IMR-90 (cell line): ENCODE results near the gene RASGRP2. TPM values are rescaled to one million over a fixed set of nuclear protein-coding genes. Genes with fewer than 3 reads are reported as not detected.
"Not testable (repeated sequence)": the region's sequence is repeated elsewhere in the genome, so short reads cannot be mapped to it uniquely, and the experiment has no call there.

Experiments used
- ATAC-seq: fragments of 200-7000 bp; cut with Tn5 transposase; 2 replicates; pipeline ENCODE4 v1.9.1; 2020; ENCODE audit warnings: low read depth, mild to moderate bottlenecking, moderate library complexity
- BruUV-seq: library from RNA; stranded (reverse); fragments of 400-500 nt; replicated peaks from 2 replicates; lab custom pipeline; 2021; lab: Mats Ljungman, UMichigan
- CTCF ChIA-PET: fragments of 300-600 bp; formaldehyde crosslinking; extraction: SDS; loops from one replicate; lab custom pipeline; 2021; ENCODE audit warnings: antibody characterized with exemption; lab: Yijun Ruan, JAX
- POLR2A ChIA-PET: fragments of 300-600 bp; sonication (Branson Sonifier 250); formaldehyde crosslinking; loops from one replicate; lab custom pipeline; 2022; ENCODE audit warnings: antibody characterized with exemption; ENCODE audit not compliant: unreplicated experiment; lab: Charles Lee
- DNase-seq: peaks from one replicate; pipeline ENCODE4 v3.0.0; 2013
- H2AFZ ChIP-seq: replicated peaks from 2 replicates; pipeline ENCODE3; 2013; ENCODE audit warnings: low read length, mild to moderate bottlenecking; ENCODE audit not compliant: poor library complexity
- H2AK5ac ChIP-seq: 2 replicates; pipeline ENCODE4 v1.6.1; 2013; ENCODE audit warnings: low read depth, low read length, inconsistent platforms
- H2AK9ac ChIP-seq: replicated peaks from 2 replicates; pipeline ENCODE3; 2013; ENCODE audit warnings: mild to moderate bottlenecking, low read depth, low read length, moderate library complexity; ENCODE audit not compliant: poor library complexity
- H2BK120ac ChIP-seq: 2 replicates; pipeline ENCODE4 v1.6.1; 2013; ENCODE audit warnings: low read depth, low read length, inconsistent platforms
- H2BK15ac ChIP-seq: 3 replicates; pipeline ENCODE4 v1.6.1; 2013; ENCODE audit warnings: low read depth, low read length, inconsistent platforms
- H2BK20ac ChIP-seq: 2 replicates; pipeline ENCODE4 v1.6.1; 2013; ENCODE audit warnings: low read depth, mild to moderate bottlenecking, inconsistent platforms, low read length, moderate library complexity
- H2BK5ac ChIP-seq: 2 replicates; pipeline ENCODE4 v1.6.1; 2013; ENCODE audit warnings: mild to moderate bottlenecking, low read depth, low read length, inconsistent platforms; ENCODE audit not compliant: poor library complexity, severe bottlenecking
- H3K14ac ChIP-seq: replicated peaks from 2 replicates; pipeline ENCODE4 v1.6.1; 2013; ENCODE audit warnings: low read depth, low read length, inconsistent platforms
- H3K18ac ChIP-seq: 2 replicates; pipeline ENCODE4 v1.6.1; 2013; ENCODE audit warnings: low read depth, low read length, control low read depth
- H3K23ac ChIP-seq: 2 replicates; pipeline ENCODE4 v1.6.1; 2013; ENCODE audit warnings: low read depth, low read length, inconsistent platforms
- H3K27ac ChIP-seq: 2 replicates; pipeline ENCODE4 v1.5.1; 2013; ENCODE audit warnings: mild to moderate bottlenecking, control low read depth, low read length; ENCODE audit not compliant: insufficient read depth
- H3K27me3 ChIP-seq: 2 replicates; pipeline ENCODE4 v1.6.1; 2013; ENCODE audit warnings: low read length; ENCODE audit not compliant: control insufficient read depth, insufficient read depth
- H3K36me3 ChIP-seq: 2 replicates; pipeline ENCODE4 v1.6.1; 2013; ENCODE audit warnings: low read length, mixed read lengths; ENCODE audit not compliant: control insufficient read depth, insufficient read depth
- H3K4ac ChIP-seq: 2 replicates; pipeline ENCODE4 v1.6.1; 2013; ENCODE audit warnings: low read depth, low read length, inconsistent platforms
- H3K4me1 ChIP-seq: 2 replicates; pipeline ENCODE4 v1.6.1; 2013; ENCODE audit warnings: low read length, mixed read lengths; ENCODE audit not compliant: control insufficient read depth, insufficient read depth
- H3K4me2 ChIP-seq: 2 replicates; pipeline ENCODE4 v1.6.1; 2013; ENCODE audit warnings: low read depth, mild to moderate bottlenecking, control low read depth, low read length, moderate library complexity
- H3K4me3 ChIP-seq: 2 replicates; pipeline ENCODE4 v1.5.1; 2013; ENCODE audit warnings: low read depth, mild to moderate bottlenecking, control low read depth, low read length, moderate library complexity; ENCODE audit not compliant: insufficient read depth
- H3K56ac ChIP-seq: 2 replicates; pipeline ENCODE4 v1.6.1; 2013; ENCODE audit warnings: low read length, inconsistent platforms; ENCODE audit not compliant: insufficient read depth; ENCODE audit errors: extremely low read depth
- H3K79me1 ChIP-seq, 2 experiments: 2 replicates each; pipeline ENCODE4 v1.6.1; 2013; ENCODE audit warnings: low read length in 2 of 2, inconsistent platforms in 1 of 2, low read depth in 1 of 2
- H3K9ac ChIP-seq: 2 replicates; pipeline ENCODE4 v1.6.1; 2013; ENCODE audit warnings: low read depth, low read length, control low read depth
- H3K9me1 ChIP-seq: 2 replicates; pipeline ENCODE4 v1.6.1; 2013; ENCODE audit warnings: low read length, inconsistent platforms; ENCODE audit not compliant: insufficient read depth
- H3K9me3 ChIP-seq: 2 replicates; pipeline ENCODE4 v1.6.1; 2013; ENCODE audit warnings: low read length; ENCODE audit not compliant: control insufficient read depth, insufficient read depth
- H4K20me1 ChIP-seq: 2 replicates; pipeline ENCODE4 v1.6.1; 2013; ENCODE audit warnings: low read length, inconsistent platforms; ENCODE audit not compliant: insufficient read depth
- H4K5ac ChIP-seq: 2 replicates; pipeline ENCODE4 v1.6.1; 2013; ENCODE audit warnings: mild to moderate bottlenecking, low read depth, low read length, control low read depth
- H4K8ac ChIP-seq, 2 experiments: 2 replicates each; pipeline ENCODE4 v1.6.1; 2013; ENCODE audit warnings: low read depth in 2 of 2, low read length in 2 of 2, control low read depth in 1 of 2, inconsistent platforms in 1 of 2
- H4K91ac ChIP-seq: 2 replicates; pipeline ENCODE4 v1.6.1; 2013; ENCODE audit warnings: low read depth, low read length, inconsistent platforms; ENCODE audit not compliant: insufficient read depth
- CEBPB ChIP-seq: IDR thresholded peaks from 2 replicates; pipeline ENCODE4 v1.6.1; 2012; ENCODE audit warnings: low read depth, low read length, improper control_type of control experiment
- CTCF ChIP-seq: conservative IDR thresholded peaks from 2 replicates; pipeline ENCODE4 v1.5.1; 2012; ENCODE audit warnings: mild to moderate bottlenecking, low read depth, low read length, improper control_type of control experiment
- ELK1 ChIP-seq: fragments of 150-350 bp; IDR thresholded peaks from 2 replicates; pipeline ENCODE4 v1.6.1; 2016; ENCODE audit warnings: low read depth, mild to moderate bottlenecking, low read length, moderate library complexity, borderline replicate concordance
- MAZ ChIP-seq: IDR thresholded peaks from 2 replicates; pipeline ENCODE4 v1.6.1; 2012; ENCODE audit warnings: low read depth, mild to moderate bottlenecking, low read length, improper control_type of control experiment, moderate library complexity, borderline replicate concordance
- POLR2A ChIP-seq: IDR thresholded peaks from 2 replicates; pipeline ENCODE4 v1.6.1; 2012; ENCODE audit warnings: mild to moderate bottlenecking, low read depth, low read length
- WGBS, 2 experiments: methylation state at CpG; one replicate each; pipeline versions ENCODE4 v1.1.5 to v1.1.7; 2013; ENCODE audit warnings: missing lambda C conversion rate in 2 of 2; ENCODE audit not compliant: insufficient read length in 1 of 2; ENCODE audit errors: extremely low coverage in 2 of 2; 5-methylcytosine and 5-hydroxymethylcytosine counted together
- dilution Hi-C: fragments of 300-500 bp; cut with HindIII; formaldehyde crosslinking; loops from one replicate; pipeline ENCODE4 v1.14.3; 2018; ENCODE audit warnings: low sequenced_read_pairs; ENCODE audit not compliant: unreplicated experiment
- in situ Hi-C: fragments of 300-500 bp; cut with MboI; formaldehyde crosslinking; loops from 3 replicates; pipeline ENCODE4 v1.14.3; 2019; ENCODE audit warnings: low sequenced_read_pairs, inconsistent platforms, mixed read lengths
- intact Hi-C: fragments of 100-400 bp; cut with micrococcal nuclease; formaldehyde crosslinking; loops from 2 replicates; pipeline ENCODE4 v1.10.0; 2022
- polyA plus RNA-seq, 3 experiments: library from polyadenylated mRNA; depleted of rRNA; stranded (reverse); fragments of >200 nt; gene quantifications; 2 replicates each; pipeline ENCODE4 v1.2.3, GENCODE V29; 2012; ENCODE audit warnings: low replicate concordance in 1 of 3
- total RNA-seq: library from RNA; depleted of rRNA; stranded (reverse); fragments of >200 nt; gene quantifications from 2 replicates; pipeline ENCODE4 v1.2.3, GENCODE V29; 2012

Gene RASGRP2
- total and polyA plus RNA-seq, 2 of the 4 experiments (the other 2 are of a cell fraction): 1.2 TPM; not detected in 1

GRCh38 chr11:64703048-64703447 lies 40.9 kb downstream of the RASGRP2 start:
- WGBS, 2 experiments: no CpG with 5 or more reads among the region's 2 CpGs
- ATAC-seq (no peak), DNase-seq (no peak)
- Histone ChIP-seq H3K23ac (no peak overlapping the region), H3K4me2 (no peak overlapping the region), H3K9ac (no peak overlapping the region), H3K27ac (no peak overlapping the region), H2BK5ac (no peak overlapping the region), H3K4me1 (no peaks in the 10 kb centered on the region), H3K9me1 (0 out of 2 replicates have a peak, but pooled peaks cover 5% of the 10 kb centered on the region), H2AK9ac (no peak overlapping the region), H2BK120ac (no peak overlapping the region), H3K56ac (no peak overlapping the region), H3K14ac (no peak overlapping the region), H4K20me1 (no peaks in the 10 kb centered on the region), H2BK15ac (no peak overlapping the region), H4K5ac (no peak overlapping the region), H2AK5ac (no peak overlapping the region), H3K79me1 (no peaks in the 10 kb centered on the region), H3K36me3 (no peaks in the 10 kb centered on the region), H3K4me3 (no peak overlapping the region), H4K8ac (no peak overlapping the region), H2AFZ (no peak overlapping the region), H3K18ac (no peak overlapping the region), H3K27me3 (peaks cover 53% of the 10 kb centered on the region), H3K9me3 (no peaks in the 10 kb centered on the region), H2BK20ac (no peak overlapping the region), H4K91ac (no peak overlapping the region), H3K4ac (no peak overlapping the region)
- dilution Hi-C loops: no loop called here
- in situ Hi-C loops: no loop called here
- ChIA-PET POLR2A (no interaction called here), CTCF (no interaction called here)
- BruUV-seq: no TSS peak
- no peak for TF ChIP-seq POLR2A
- TF ChIP-seq CTCF: no peak
- TF ChIP-seq MAZ: no peak
- no peak for TF ChIP-seq CEBPB
- TF ChIP-seq ELK1: no peak
- intact Hi-C loops: no loop called here

GRCh38 chr11:64701956-64702355 lies 42.0 kb downstream of the RASGRP2 start:
- H4K91ac ChIP-seq, H3K23ac ChIP-seq, ATAC-seq, H2AFZ ChIP-seq, H4K5ac ChIP-seq, H3K56ac ChIP-seq, POLR2A ChIA-PET, H3K4me2 ChIP-seq, CTCF ChIA-PET, H3K79me1 ChIP-seq, H2BK20ac ChIP-seq, H3K27ac ChIP-seq, H3K4me1 ChIP-seq, H2AK9ac ChIP-seq, H4K8ac ChIP-seq, H3K9me1 ChIP-seq, H3K4me3 ChIP-seq, H2AK5ac ChIP-seq, intact Hi-C loops, H4K20me1 ChIP-seq, DNase-seq, H3K9me3 ChIP-seq, BruUV-seq, H3K14ac ChIP-seq, in situ Hi-C loops, H2BK120ac ChIP-seq, dilution Hi-C loops, H2BK5ac ChIP-seq, H3K36me3 ChIP-seq, H2BK15ac ChIP-seq, H3K4ac ChIP-seq, H3K18ac ChIP-seq, H3K9ac ChIP-seq: not testable (repeated sequence)
- peaks cover 62% of the 10 kb centered on the region for H3K27me3 ChIP-seq
- WGBS, 2 experiments: no CpG with 5 or more reads among the region's 29 CpGs
